K562 (cell line): Measurements from ENCODE around the gene CDC45. TPM values are rescaled to one million over a fixed set of nuclear protein-coding genes. Genes with fewer than 3 reads are reported as not detected.
A peak's percentile ranks its signal among the peaks of the same experiment; 100 is the strongest.

Source experiments
- EGR1 ChIP-seq: fragments of 450-650 bp; conservative IDR thresholded peaks from 2 replicates; pipeline ENCODE4 v1.6.1; 2017; ENCODE audit warnings: mild to moderate bottlenecking
- HCFC1 ChIP-seq: IDR thresholded peaks from 2 replicates; pipeline ENCODE4 v1.6.1; 2012; ENCODE audit warnings: low read depth, low read length, improper control_type of control experiment
- MAZ ChIP-seq, 2 experiments: fragments of 450-650 bp in 1 of 2; sonication (generic) in 1 of 2; formaldehyde crosslinking; IDR thresholded peaks in 1 of 2; conservative IDR thresholded peaks in 1 of 2; 2 replicates each; pipeline versions ENCODE4 v1.4.0 to v1.5.0; 2020; ENCODE audit warnings: mild to moderate bottlenecking in 1 of 2, missing genetic modification reagents in 1 of 2
- MTF1 ChIP-seq: fragments of 250-450 bp; sonication (Bioruptor Pico); IDR thresholded peaks from 2 replicates; pipeline ENCODE4 v1.9.0; 2021; ENCODE audit warnings: moderate library complexity, mild to moderate bottlenecking, inconsistent platforms, borderline replicate concordance
- POLR3G ChIP-seq: IDR thresholded peaks from 2 replicates; pipeline ENCODE4 v1.6.1; 2011; ENCODE audit not compliant: insufficient read length, insufficient replicate concordance; ENCODE audit errors: extremely low read depth
- PURB ChIP-seq: sonication (generic); formaldehyde crosslinking; IDR thresholded peaks from 2 replicates; pipeline ENCODE4 v1.9.0; 2021; ENCODE audit warnings: low read depth, mild to moderate bottlenecking, missing genetic modification reagents
- RBBP5 ChIP-seq: fragments of 200-600 bp; sonication (generic); IDR thresholded peaks from 2 replicates; pipeline ENCODE4 v1.6.1; 2012; ENCODE audit warnings: borderline replicate concordance, mild to moderate bottlenecking, low read length, control low read depth, inconsistent platforms; ENCODE audit not compliant: insufficient read depth, poor library complexity, severe bottlenecking
- RBM14 ChIP-seq: fragments of 200-400 bp; formaldehyde crosslinking; IDR thresholded peaks from 2 replicates; pipeline ENCODE4 v1.6.1; 2018; ENCODE audit warnings: low read depth, mild to moderate bottlenecking, low read length, moderate library complexity, borderline replicate concordance; ENCODE audit not compliant: insufficient read depth
- RBM15 ChIP-seq: fragments of 200-400 bp; formaldehyde crosslinking; IDR thresholded peaks from 2 replicates; pipeline ENCODE4 v1.6.1; 2018; ENCODE audit warnings: mild to moderate bottlenecking, low read length, moderate library complexity; ENCODE audit not compliant: insufficient read depth
- RBM17 ChIP-seq: fragments of 200-400 bp; formaldehyde crosslinking; IDR thresholded peaks from 2 replicates; pipeline ENCODE4 v1.6.1; 2017; ENCODE audit warnings: low read depth, mild to moderate bottlenecking, low read length, borderline replicate concordance
- TAF15 ChIP-seq: fragments of 200-400 bp; formaldehyde crosslinking; IDR thresholded peaks from 2 replicates; pipeline ENCODE4 v1.6.1; 2017; ENCODE audit warnings: mild to moderate bottlenecking, low read depth, low read length, moderate library complexity
- TCF7L2 ChIP-seq: fragments of 150-350 bp; IDR thresholded peaks from 2 replicates; pipeline ENCODE4 v1.6.1; 2016; ENCODE audit warnings: low read depth, mild to moderate bottlenecking, low read length, moderate library complexity
- TEAD1 ChIP-seq, 2 experiments: fragments of 450-650 bp in 1 of 2; sonication (generic) in 1 of 2; formaldehyde crosslinking; IDR thresholded peaks; 2 replicates each; pipeline versions ENCODE4 v1.4.0 to v1.8.0; 2020 to 2022; ENCODE audit warnings: mild to moderate bottlenecking in 2 of 2, missing genetic modification reagents in 1 of 2
- ZNF699 ChIP-seq: fragments of 250-450 bp; sonication (Bioruptor Pico); IDR thresholded peaks from 2 replicates; pipeline ENCODE4 v1.8.0; 2021; ENCODE audit warnings: mild to moderate bottlenecking, moderate library complexity; ENCODE audit not compliant: insufficient replicate concordance
- polyA plus RNA-seq, 8 experiments: library from polyadenylated mRNA; depleted of rRNA in 4 of 8; stranded (reverse) in 5 of 8; unstranded in 3 of 8; fragments of >200 nt; fragmentation: Nextera tagmentation in 2 of 8; fragmentation: Illumina TruSeq in 1 of 8; extraction: Ambion mirVana in 2 of 8; extraction: Trizol in 1 of 8; gene quantifications; 2 replicates each; pipeline versions ENCODE4 v1.2.1 to v1.2.3, GENCODE V29; 2011 to 2014; ENCODE audit warnings: inconsistent platforms in 1 of 8, missing spikeins in 1 of 8
- total RNA-seq, 7 experiments: library from RNA; depleted of rRNA in 6 of 7; stranded (reverse); fragments of >200 nt in 6 of 7; fragmentation: Illumina TruSeq in 2 of 7; extraction: Trizol in 2 of 7; gene quantifications; 2 replicates each; pipeline versions ENCODE4 v1.2.1 to v1.2.3, GENCODE V29; 2011 to 2021; ENCODE audit warnings: low replicate concordance in 1 of 7
- TF ChIP-seq, protein P1 (sequence below), 2 experiments: fragments of 450-650 bp; IDR thresholded peaks; 2 replicates each; pipeline ENCODE4 v1.6.1; 2018; ENCODE audit warnings: mild to moderate bottlenecking in 2 of 2, low read depth in 1 of 2; ENCODE audit not compliant: partially characterized antibody in 2 of 2
- TF ChIP-seq, protein P2 (sequence below): fragments of 250-450 bp; sonication (Bioruptor Pico); IDR thresholded peaks from 2 replicates; pipeline ENCODE4 v1.4.0; 2020; ENCODE audit warnings: mild to moderate bottlenecking

CDC45 gene
- total and polyA plus RNA-seq, 9 of the 15 experiments (the other 6 are each of a cell fraction or from before 2014, with no cell fraction given): 251 to 580 (median 410) TPM

DNA sequence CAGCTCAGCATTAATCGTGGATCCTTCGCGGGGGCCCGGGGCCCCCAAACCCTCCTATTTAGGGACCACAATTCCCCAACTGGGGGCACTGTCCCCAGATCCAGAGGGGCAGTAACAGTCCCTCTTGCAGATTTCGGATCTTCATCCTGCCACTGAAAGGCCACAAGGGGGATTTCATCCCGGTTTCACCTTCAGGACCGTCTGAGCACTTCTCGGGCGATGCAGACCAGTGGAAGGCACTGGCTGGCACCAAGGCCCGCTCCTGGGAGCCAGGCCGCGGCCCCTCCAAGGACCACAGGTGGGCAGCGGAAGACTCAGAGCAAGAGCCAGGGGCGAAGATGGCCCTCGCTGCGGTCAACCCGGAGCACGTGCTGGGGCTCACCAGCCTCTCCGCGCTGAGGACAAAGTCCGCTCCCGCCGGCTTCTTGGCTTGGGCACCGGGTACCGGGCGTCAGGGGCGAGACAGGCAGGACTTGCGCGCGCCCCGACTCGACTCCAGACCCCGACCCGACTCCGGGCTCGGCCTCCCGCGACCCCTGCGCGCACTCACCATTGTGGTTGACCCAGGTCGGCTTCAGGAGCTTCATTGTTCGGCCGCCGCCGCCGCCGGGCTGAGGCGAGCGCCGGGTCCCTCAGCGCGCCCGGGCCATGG lies 48.7 kb upstream of the CDC45 start (continued):
- TF ChIP-seq, protein P1, sequence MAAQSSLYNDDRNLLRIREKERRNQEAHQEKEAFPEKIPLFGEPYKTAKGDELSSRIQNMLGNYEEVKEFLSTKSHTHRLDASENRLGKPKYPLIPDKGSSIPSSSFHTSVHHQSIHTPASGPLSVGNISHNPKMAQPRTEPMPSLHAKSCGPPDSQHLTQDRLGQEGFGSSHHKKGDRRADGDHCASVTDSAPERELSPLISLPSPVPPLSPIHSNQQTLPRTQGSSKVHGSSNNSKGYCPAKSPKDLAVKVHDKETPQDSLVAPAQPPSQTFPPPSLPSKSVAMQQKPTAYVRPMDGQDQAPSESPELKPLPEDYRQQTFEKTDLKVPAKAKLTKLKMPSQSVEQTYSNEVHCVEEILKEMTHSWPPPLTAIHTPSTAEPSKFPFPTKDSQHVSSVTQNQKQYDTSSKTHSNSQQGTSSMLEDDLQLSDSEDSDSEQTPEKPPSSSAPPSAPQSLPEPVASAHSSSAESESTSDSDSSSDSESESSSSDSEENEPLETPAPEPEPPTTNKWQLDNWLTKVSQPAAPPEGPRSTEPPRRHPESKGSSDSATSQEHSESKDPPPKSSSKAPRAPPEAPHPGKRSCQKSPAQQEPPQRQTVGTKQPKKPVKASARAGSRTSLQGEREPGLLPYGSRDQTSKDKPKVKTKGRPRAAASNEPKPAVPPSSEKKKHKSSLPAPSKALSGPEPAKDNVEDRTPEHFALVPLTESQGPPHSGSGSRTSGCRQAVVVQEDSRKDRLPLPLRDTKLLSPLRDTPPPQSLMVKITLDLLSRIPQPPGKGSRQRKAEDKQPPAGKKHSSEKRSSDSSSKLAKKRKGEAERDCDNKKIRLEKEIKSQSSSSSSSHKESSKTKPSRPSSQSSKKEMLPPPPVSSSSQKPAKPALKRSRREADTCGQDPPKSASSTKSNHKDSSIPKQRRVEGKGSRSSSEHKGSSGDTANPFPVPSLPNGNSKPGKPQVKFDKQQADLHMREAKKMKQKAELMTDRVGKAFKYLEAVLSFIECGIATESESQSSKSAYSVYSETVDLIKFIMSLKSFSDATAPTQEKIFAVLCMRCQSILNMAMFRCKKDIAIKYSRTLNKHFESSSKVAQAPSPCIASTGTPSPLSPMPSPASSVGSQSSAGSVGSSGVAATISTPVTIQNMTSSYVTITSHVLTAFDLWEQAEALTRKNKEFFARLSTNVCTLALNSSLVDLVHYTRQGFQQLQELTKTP (IDR thresholded peaks at IDR 0.05; ENCODE audit: low read depth in 1 of 2, partially characterized antibody in 2 of 2): no peak
- no peak for TF ChIP-seq ZNF699 (CRISPR knock-in tag)
- TF ChIP-seq RBM15: no peak
- TF ChIP-seq PURB (CRISPR knock-in tag): no peak
- no peak for TF ChIP-seq RBM17
- TF ChIP-seq MAZ (CRISPR knock-in tag; conservative IDR thresholded peaks at IDR 0.05 in 1 of 2, IDR thresholded peaks at IDR 0.05 in 1 of 2): peak; percentile 33 to 69; a peak in 3 of 4 replicates
- TF ChIP-seq HCFC1: no peak; the same call in 1 of the 2 replicates
- TF ChIP-seq EGR1: no peak
- 0 out of 2 replicates have a peak, but pooled peaks have one; percentile 16 for TF ChIP-seq TCF7L2
- TF ChIP-seq MTF1 (CRISPR knock-in tag): 0 out of 2 replicates have a peak, but pooled peaks have one; percentile 5
- no peak for TF ChIP-seq TAF15
- no peak for TF ChIP-seq POLR3G
- TF ChIP-seq RBM14: peak; percentile 42; the same call in 1 of the 2 replicates
- TF ChIP-seq TEAD1 (CRISPR knock-in tag; IDR thresholded peaks at IDR 0.05): 0 out of 4 replicates have a peak, but pooled peaks of 1 of the 2 experiments have one; percentile 14
- TF ChIP-seq, protein P2, sequence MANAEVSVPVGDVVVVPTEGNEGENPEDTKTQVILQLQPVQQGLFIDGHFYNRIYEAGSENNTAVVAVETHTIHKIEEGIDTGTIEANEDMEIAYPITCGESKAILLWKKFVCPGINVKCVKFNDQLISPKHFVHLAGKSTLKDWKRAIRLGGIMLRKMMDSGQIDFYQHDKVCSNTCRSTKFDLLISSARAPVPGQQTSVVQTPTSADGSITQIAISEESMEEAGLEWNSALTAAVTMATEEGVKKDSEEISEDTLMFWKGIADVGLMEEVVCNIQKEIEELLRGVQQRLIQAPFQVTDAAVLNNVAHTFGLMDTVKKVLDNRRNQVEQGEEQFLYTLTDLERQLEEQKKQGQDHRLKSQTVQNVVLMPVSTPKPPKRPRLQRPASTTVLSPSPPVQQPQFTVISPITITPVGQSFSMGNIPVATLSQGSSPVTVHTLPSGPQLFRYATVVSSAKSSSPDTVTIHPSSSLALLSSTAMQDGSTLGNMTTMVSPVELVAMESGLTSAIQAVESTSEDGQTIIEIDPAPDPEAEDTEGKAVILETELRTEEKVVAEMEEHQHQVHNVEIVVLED: no peak
- TF ChIP-seq RBBP5: peak; percentile 78
